ENCODE measurements around the gene C3orf80. TPM values are rescaled to one million over a fixed set of nuclear protein-coding genes. Genes with fewer than 3 reads are reported as not detected.
A peak's percentile ranks its signal among the peaks of the same experiment; 100 is the strongest.

Gene C3orf80
- total RNA-seq, 1 experiment from 2014 or later: 3.2 TPM

DNA sequence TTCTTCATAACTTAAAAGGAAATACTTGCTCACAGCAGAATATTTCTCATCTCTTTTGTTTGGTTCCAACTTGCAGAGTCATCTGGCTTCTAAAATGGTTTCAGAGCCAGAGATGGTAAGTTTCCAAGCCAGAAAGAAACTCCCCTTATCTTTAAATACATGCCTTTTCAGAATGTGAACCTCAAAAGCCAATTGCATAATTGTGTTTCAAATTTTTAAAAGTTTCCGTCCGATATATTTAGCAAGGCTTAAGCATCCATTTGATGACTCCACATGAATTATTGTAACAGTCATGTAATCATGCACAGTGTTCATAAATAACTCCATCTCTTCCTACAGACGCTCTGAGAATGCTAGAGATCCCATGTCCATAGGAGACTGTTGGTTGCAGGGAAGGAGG is 40.6 kb upstream of the C3orf80 start:
- Mint-ChIP-seq H3K4me1 (ENCODE audit: low read depth, unreplicated experiment) (peaks cover 33% of the 10 kb centered on the region), H3K27ac (ENCODE audit: unreplicated experiment) (peak overlapping the region; percentile 90), H3K4me3 (ENCODE audit: unreplicated experiment) (peak overlapping the region; percentile 31), H3K27me3 (ENCODE audit: insufficient read depth, unreplicated experiment) (no peaks in the 10 kb centered on the region), H3K9me3 (ENCODE audit: unreplicated experiment) (peaks cover 1% of the 10 kb centered on the region), H3K36me3 (ENCODE audit: insufficient read depth, unreplicated experiment) (no peaks in the 10 kb centered on the region)
- no TSS peak for BruUV-seq (replicated peaks)
- TF ChIP-seq, protein P1, sequence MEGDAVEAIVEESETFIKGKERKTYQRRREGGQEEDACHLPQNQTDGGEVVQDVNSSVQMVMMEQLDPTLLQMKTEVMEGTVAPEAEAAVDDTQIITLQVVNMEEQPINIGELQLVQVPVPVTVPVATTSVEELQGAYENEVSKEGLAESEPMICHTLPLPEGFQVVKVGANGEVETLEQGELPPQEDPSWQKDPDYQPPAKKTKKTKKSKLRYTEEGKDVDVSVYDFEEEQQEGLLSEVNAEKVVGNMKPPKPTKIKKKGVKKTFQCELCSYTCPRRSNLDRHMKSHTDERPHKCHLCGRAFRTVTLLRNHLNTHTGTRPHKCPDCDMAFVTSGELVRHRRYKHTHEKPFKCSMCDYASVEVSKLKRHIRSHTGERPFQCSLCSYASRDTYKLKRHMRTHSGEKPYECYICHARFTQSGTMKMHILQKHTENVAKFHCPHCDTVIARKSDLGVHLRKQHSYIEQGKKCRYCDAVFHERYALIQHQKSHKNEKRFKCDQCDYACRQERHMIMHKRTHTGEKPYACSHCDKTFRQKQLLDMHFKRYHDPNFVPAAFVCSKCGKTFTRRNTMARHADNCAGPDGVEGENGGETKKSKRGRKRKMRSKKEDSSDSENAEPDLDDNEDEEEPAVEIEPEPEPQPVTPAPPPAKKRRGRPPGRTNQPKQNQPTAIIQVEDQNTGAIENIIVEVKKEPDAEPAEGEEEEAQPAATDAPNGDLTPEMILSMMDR (IDR thresholded peaks at IDR 0.05; ENCODE audit: insufficient read depth in 1 of 2, low read depth in 1 of 2, low read length in 1 of 2, severe bottlenecking in 1 of 2, unreplicated experiment in 1 of 2): no peak
- Histone ChIP-seq H3K36me3 (ENCODE audit: control insufficient read depth, insufficient read depth, low read length) (no peaks in the 10 kb centered on the region; the same call in 1 of the 2 replicates), H3K4me1 (peaks cover 72% of the 10 kb centered on the region), H3K9me3 (no peaks in the 10 kb centered on the region), H3K4me3 (ENCODE audit: low read depth, low read length) (no peak overlapping the region), H3K27me3 (replicated peaks; ENCODE audit: control insufficient read depth, insufficient read depth, low read length) (no peaks in the 10 kb centered on the region)
- ChIA-PET CTCF (interaction anchor here (1.1 kb wide), 1 partner anchor 26 kb away, joined by 7 read pairs; no protein-coding TSS in a partner anchor), POLR2A (no interaction called here)
- intact Hi-C loops (cut with micrococcal nuclease; ENCODE audit: unreplicated experiment): no loop called here
- DNase-seq: no peak

DNA sequence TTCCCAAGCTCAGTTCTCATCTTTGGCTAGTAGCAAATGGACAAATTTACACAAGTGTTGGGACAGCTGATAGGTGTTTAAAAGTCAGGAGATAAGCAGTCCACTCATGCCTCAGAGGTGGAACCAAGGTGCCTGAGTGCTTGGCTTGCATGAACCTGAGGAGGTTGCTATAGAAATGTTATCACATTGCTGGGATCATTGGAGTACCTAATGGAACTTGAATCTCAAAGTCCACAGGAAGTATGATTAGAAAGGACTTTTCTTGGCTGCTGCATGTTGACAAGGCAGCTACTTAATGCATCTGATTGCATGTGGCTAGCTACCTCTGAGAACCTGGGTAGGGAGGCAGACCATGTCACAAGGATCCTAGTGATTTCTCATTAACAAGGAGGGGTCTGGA is 39.5 kb upstream of the C3orf80 start:
- peaks cover 9% of the 10 kb centered on the region for H3K9me3 Mint-ChIP-seq (ENCODE audit: unreplicated experiment)
- DNase-seq: peak; percentile 73 to 85
- Histone ChIP-seq H3K36me3 (ENCODE audit: control insufficient read depth, insufficient read depth, low read length) (no peaks in the 10 kb centered on the region; the same call in 1 of the 2 replicates), H3K4me3 (ENCODE audit: low read depth, low read length) (no peak overlapping the region), H3K4me1 (peaks cover 75% of the 10 kb centered on the region), H3K27me3 (replicated peaks; ENCODE audit: control insufficient read depth, insufficient read depth, low read length) (no peaks in the 10 kb centered on the region), H3K9me3 (no peaks in the 10 kb centered on the region)
- CTCF ChIA-PET: interaction anchor here (1.1 to 2.4 kb wide), 3 partner anchors 23 to 40 kb away, joined by 4 to 7 read pairs (median 7); partner anchors contain the start of gene C3orf80
- peaks cover 43% of the 10 kb centered on the region for H3K4me1 Mint-ChIP-seq (ENCODE audit: low read depth, unreplicated experiment)
- H3K36me3 Mint-ChIP-seq (ENCODE audit: insufficient read depth, unreplicated experiment): peaks cover 6% of the 10 kb centered on the region
- no peaks in the 10 kb centered on the region for H3K27me3 Mint-ChIP-seq (ENCODE audit: insufficient read depth, unreplicated experiment)
- no TSS peak for BruUV-seq (replicated peaks)
- POLR2A ChIA-PET: no interaction called here
- TF ChIP-seq, protein P1 (IDR thresholded peaks at IDR 0.05; ENCODE audit: insufficient read depth in 1 of 2, low read depth in 1 of 2, low read length in 1 of 2, severe bottlenecking in 1 of 2, unreplicated experiment in 1 of 2): no peak
- H3K27ac Mint-ChIP-seq (ENCODE audit: unreplicated experiment): peak overlapping the region; percentile 90
- H3K4me3 Mint-ChIP-seq (ENCODE audit: unreplicated experiment): peak overlapping the region; percentile 29
- intact Hi-C loops (cut with micrococcal nuclease; ENCODE audit: unreplicated experiment): loop anchor here (1.0 kb wide), 1 partner anchor 26 kb away; no protein-coding TSS in a partner anchor

DNA sequence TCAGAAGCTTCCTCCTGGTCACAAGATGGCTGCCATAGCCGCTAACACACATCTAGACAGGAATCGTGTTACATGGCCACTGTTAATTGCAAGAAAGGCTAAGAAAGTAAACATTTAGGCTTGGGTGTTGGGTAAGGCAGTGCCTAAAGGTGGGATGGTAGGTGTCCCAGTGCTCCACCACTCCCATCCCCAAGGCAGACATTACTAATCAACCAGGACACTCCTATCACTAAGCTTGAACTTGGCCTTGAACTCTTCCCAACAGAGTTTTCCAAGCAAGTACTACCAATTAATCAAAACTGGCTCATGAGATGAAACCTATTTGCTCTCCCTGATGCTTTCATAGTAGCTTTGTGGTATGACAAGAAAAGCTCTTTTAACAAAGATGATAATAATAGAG is 37.9 kb upstream of the C3orf80 start:
- TF ChIP-seq, protein P1 (IDR thresholded peaks at IDR 0.05; ENCODE audit: insufficient read depth in 1 of 2, low read depth in 1 of 2, low read length in 1 of 2, severe bottlenecking in 1 of 2, unreplicated experiment in 1 of 2): no peak
- intact Hi-C loops (cut with micrococcal nuclease; ENCODE audit: unreplicated experiment): no loop called here
- CTCF ChIA-PET: interaction anchor here (2.4 kb wide), 1 partner anchor 24 kb away, joined by 7 read pairs; no protein-coding TSS in a partner anchor
- Mint-ChIP-seq H3K4me1 (ENCODE audit: low read depth, unreplicated experiment) (peaks cover 51% of the 10 kb centered on the region), H3K27me3 (ENCODE audit: insufficient read depth, unreplicated experiment) (no peaks in the 10 kb centered on the region), H3K9me3 (ENCODE audit: unreplicated experiment) (peaks cover 9% of the 10 kb centered on the region), H3K27ac (ENCODE audit: unreplicated experiment) (peak overlapping the region; percentile 90), H3K4me3 (ENCODE audit: unreplicated experiment) (no peak overlapping the region), H3K36me3 (ENCODE audit: insufficient read depth, unreplicated experiment) (peaks cover 6% of the 10 kb centered on the region)
- Histone ChIP-seq H3K9me3 (no peaks in the 10 kb centered on the region), H3K36me3 (ENCODE audit: control insufficient read depth, insufficient read depth, low read length) (no peaks in the 10 kb centered on the region; the same call in 1 of the 2 replicates), H3K4me3 (ENCODE audit: low read depth, low read length) (no peak overlapping the region), H3K4me1 (peaks cover 66% of the 10 kb centered on the region), H3K27me3 (replicated peaks; ENCODE audit: control insufficient read depth, insufficient read depth, low read length) (no peaks in the 10 kb centered on the region)
- BruUV-seq (replicated peaks): no TSS peak
- no peak for DNase-seq
- POLR2A ChIA-PET: no interaction called here

Measured in Caco-2 (cell line).